Stimulated activated CD4-positive, alpha-beta T cell treated with anti-CD3 and anti-CD28 coated beads, Interleukin-1b, Interleukin-23, amount 100 ng/mL, for 24 hours (primary cell): ENCODE results near the gene ADAMTS2.

ENCODE experiments used
- DNase-seq, 4 experiments: peaks; one replicate each; pipeline ENCODE4 v3.0.0-alpha.2; 2020; ENCODE audit warnings: low read depth in 4 of 4, low spot score in 1 of 4

The ADAMTS2 gene

DNA sequence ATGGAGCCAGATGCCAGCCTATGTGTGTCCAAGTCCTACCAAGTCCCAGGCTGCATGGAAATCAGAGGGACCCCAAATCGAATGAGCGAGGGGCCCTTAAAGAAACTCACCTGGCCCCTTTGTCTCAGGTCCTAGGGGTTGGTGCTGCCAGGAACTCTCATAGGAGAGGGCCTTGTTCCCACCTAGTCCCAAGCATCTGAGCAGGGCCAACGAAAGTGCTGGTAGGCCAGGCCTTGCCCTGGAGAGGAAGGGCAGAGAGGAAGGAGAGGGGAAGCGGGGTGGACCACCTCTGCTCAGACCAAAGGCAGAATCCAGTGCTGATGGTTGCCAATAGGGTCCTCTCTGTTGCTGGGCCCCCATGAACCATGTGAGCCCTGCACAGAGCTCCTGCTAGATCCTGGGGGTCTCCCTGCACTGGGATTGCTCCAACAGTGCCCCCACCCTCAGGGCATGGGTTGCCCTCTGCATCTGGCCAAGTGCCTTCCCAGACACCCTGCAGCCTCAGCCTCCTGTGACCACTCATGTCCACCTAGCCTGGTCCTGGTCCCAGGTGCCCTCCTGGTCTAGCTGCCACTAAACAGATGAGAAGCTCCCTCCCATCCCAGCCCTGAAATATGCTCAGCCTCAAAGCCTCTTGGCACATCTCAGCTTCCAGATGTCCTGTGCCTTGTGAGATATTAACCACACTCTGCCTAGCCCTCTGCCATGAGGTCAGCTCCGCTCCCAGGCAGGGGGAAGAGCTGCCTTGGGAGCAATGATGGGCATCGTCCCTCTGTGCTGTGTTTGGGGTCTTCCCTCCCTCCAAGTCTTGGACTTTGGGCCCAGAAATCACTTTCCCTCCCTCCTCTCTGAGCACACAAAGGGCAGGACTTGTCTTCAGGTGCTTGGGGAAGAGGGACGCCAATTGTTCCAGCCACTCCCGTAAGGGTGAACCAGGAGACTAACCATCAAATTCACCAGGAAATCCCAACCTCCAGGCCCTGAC, 109.6 kb downstream of the ADAMTS2 start:
- DNase-seq, result no peak

GRCh38 chr5:179234563-179235135, 110.6 kb downstream of the ADAMTS2 start:
- DNase-seq, result no peak

GRCh38 chr5:179233909-179234562, 111.2 kb downstream of the ADAMTS2 start:
- DNase-seq, result no peak

DNA sequence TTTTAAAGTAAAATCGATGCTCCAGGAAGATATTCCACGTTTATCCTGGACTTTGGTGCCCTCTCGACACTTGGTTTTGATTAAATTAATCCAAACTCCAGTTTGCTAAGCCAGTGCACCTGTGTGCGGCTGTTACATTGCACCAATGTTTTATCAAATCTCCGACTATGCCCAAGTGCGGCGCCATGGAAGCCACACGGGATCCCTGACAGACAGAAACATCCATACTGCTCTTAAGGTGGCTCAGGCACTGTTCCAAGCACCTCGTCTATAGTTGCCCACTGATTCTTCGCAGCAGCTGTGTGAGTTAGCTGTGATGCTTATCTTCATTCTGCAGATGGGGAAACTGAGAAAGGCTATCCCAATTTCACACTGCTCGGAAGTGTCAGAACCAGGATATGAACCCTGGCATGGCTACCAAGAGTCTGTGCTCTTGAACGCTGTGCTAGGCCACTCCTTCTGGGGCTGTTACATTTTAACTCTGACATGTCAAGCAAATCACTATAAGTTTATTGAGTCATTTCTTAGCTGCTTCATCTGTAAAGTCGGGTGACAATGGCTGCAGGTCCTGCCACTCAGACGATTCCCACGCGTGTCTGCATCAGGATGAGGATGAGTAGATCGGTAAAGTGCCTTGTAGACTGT, 113.0 kb downstream of the ADAMTS2 start:
- DNase-seq, result no peak

DNA sequence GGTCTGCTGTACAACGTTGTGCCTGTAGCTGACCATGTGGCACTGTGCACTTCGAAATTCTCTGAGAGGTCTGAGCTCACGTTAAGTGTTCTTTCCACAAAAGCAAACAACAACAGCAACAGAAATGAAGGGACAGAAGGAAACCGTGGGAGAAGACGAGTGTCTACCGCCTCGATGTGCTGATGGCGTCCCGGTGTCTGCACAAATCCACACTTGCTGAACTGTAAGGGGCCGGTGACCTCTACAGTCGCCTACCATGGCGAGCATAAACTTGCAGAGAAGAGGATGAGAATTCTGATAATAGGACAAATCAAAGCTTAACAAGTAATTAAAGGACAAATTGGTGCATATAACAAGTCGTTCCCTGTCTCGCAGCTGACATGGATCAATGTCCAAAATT, 114.0 kb downstream of the ADAMTS2 start:
- no peak for DNase-seq

GRCh38 chr5:179230061-179230461, 115.2 kb downstream of the ADAMTS2 start:
- no peak for DNase-seq

- DNase-seq, result no peak
Observed at GRCh38 chr5:179229331-179229831, 115.9 kb downstream of the ADAMTS2 start.

GRCh38 chr5:179228341-179229121, 116.7 kb downstream of the ADAMTS2 start:
- DNase-seq, result no peak

DNA sequence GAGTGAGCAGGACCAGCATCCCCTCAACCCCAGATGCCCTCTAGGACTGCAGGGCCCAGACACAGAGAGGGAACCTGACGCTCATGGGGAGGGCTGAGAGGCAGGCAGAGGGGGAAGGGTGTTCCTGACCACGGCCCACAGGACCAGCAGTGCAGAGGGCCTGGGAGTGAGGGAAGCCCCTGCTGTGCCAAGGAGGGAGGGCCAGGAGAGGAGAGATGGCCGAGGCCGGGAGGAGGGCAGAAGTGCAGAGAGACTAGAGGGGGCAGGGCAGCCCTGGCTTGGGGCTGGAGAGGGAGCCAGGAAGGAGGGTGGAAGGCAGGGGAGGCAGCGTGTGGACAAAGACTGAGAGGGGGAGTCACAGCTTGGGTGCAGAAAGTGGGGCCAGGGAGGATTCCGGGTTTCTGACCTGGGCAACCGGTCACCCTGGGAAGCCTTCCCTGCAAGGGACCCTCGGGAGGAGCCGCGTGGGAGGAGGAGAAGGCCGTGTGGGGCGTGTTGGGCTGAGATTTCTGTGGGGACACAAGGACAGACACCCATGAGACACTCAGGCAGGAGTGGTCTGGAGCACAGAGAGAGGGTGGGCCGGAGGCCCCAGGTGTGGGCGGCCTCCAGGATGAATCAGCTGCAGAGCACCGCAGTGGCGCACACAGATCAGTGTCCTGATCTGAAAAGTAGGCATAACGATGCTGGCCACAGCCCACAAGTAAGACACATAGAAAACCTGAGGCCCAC, 117.5 kb downstream of the ADAMTS2 start:
- DNase-seq, result no peak

DNA sequence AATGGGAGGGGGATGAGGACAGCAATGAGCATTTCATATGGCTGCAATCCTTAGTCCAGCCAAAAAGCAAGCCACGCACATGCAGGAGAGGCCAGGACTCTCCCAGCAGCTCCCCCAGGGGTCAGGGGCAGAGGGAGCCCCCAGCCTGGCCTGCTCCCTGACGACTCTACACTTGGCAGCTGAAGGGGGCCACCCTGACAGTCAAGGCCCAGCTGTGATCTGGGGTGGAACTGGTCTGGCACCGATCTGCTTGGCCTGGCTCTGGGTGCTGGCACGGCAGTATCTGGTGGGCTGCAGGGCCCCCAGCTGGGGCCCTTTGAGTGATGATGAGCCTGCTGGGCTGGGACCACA, 118.1 kb downstream of the ADAMTS2 start:
- no peak for DNase-seq

- no peak for DNase-seq
Observed at GRCh38 chr5:179226696-179227095, 118.6 kb downstream of the ADAMTS2 start.

GRCh38 chr5:179225387-179225786, 119.9 kb downstream of the ADAMTS2 start:
- no peak for DNase-seq

DNA sequence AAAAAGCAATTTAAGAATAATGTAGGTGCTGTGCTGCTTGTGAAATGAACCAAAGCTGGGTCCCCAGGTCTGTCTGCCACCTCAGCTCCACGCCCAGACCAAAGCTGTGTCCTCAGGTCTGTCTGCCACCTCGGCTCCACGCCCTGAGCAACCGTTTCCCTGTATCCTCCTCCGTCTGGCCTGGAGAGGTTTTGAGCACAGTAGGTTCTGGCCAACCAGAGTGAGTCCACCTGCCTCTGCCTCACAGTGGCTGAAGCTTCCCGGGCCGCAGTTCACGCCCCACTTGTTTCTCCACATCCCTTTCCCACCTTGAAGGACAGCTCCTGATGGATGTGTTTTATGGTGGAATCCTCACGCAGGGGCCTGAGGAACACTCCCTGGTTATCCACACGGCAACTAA, 120.5 kb downstream of the ADAMTS2 start:
- no peak for DNase-seq

DNA sequence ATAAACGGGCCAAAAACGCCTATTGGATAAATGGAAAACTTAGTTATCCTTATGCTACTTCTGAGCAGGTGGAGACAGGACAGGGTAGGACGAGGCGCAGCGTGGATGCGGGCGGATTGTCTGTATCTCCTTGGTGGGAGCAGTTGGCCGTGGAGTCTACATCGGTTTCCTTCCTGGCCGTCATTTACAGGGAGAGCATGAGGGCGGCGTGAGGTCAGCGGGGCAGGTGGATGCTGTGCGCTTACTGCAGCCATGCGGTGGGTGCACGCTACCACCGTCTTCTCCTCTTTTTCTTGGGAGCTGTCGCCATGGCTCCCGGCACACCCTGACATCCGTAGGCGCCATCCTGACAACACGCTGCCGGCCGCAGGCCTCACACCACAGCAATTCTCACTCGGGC, 121.3 kb downstream of the ADAMTS2 start:
- no peak for DNase-seq

DNA sequence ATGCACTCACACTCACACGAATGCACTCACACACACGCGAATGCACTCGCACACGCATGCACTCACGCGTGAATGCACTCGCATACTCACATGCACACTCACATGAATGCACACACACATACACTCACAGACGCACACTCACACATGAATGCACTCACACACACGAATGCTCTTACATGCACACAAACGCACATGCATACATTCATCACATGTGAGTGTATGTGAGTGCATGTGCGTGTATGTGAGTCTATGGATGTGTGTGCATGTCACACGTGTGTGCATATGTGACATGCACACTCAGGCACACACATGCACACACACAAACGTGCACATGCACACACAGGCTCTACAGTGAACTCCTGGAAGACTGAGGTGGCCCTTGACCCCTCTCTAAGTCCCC, 121.7 kb downstream of the ADAMTS2 start:
- DNase-seq, result no peak

GRCh38 chr5:179222246-179223017, 122.8 kb downstream of the ADAMTS2 start:
- no peak for DNase-seq

DNA sequence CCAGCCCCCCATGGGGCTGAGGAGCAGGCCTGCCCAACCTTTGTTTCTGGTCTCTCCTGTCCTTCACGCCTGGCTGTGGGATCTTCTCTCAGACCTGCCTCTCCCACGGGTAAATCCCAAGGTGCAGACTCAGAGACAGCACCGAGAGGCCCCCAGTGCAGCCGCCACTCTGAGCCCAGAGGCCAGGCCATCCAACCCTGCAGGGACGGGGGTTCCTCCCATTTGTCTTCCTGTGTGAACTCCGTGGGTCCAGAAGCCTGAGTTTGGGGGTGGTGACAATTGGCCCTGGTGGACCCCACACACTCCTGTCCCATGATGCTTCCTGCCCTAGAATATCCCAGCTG, 123.4 kb downstream of the ADAMTS2 start:
- no peak for DNase-seq

GRCh38 chr5:179221196-179221876, 123.9 kb downstream of the ADAMTS2 start:
- no peak for DNase-seq

DNA sequence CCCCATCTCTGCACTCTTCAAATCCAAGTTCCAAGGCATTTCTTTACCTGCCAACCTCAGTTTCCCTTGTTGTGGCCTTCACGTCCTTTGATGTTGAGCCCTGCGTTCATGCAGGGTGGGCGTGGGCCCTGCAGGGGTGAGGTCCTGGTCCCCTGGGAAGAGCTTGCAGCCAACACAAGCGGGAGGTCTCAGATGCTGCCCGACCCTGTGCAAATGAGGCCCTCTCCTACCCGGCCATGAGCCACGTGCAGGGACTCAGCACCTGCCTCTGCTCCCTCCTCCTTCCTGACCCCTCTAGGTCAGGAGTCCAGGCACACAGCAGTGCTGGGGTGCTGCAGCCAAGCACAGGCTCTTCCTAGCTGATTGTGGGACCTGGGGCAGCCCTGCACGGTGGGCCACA, 124.5 kb downstream of the ADAMTS2 start:
- no peak for DNase-seq
